Measurements from ENCODE around the gene ANO10.

Gene ANO10

DNA sequence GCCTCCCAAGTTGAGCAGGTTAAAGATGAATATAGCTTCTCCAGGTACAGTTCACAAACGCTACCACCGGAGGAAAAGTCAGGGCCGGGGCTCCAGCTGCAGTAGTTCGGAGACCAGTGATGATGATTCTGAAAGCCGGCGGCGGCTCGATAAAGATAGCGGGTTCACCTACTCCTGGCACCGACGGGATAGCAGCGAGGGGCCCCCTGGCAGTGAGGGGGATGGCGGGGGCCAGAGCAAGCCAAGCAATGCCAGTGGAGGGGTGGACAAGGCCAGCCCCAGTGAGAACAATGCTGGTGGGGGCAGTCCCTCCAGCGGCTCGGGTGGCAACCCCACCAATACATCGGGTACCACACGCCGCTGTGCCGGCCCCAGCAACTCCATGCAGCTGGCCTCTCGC lies 274.0 kb downstream of the ANO10 start:
- Histone ChIP-seq H3K4me1 (ENCODE audit: control insufficient read depth, insufficient read depth, low read length, poor library complexity, severe bottlenecking) (no peaks in the 10 kb centered on the region), H3K9me3 (ENCODE audit: control insufficient read depth, low read length) (peaks cover 5% of the 10 kb centered on the region), H3K4me3 (ENCODE audit: extremely low read depth, insufficient read depth, low read length, poor library complexity, severe bottlenecking) (no peak overlapping the region), H3K27ac (ENCODE audit: low read depth, low read length, severe bottlenecking) (no peak overlapping the region), H3K36me3 (ENCODE audit: control insufficient read depth, insufficient read depth, low read length) (peaks cover 64% of the 10 kb centered on the region)
- 95 to 97% methylated on average over 20 of the region's 20 CpGs for WGBS, 2 experiments (ENCODE audit: insufficient coverage in 2 of 2)

DNA sequence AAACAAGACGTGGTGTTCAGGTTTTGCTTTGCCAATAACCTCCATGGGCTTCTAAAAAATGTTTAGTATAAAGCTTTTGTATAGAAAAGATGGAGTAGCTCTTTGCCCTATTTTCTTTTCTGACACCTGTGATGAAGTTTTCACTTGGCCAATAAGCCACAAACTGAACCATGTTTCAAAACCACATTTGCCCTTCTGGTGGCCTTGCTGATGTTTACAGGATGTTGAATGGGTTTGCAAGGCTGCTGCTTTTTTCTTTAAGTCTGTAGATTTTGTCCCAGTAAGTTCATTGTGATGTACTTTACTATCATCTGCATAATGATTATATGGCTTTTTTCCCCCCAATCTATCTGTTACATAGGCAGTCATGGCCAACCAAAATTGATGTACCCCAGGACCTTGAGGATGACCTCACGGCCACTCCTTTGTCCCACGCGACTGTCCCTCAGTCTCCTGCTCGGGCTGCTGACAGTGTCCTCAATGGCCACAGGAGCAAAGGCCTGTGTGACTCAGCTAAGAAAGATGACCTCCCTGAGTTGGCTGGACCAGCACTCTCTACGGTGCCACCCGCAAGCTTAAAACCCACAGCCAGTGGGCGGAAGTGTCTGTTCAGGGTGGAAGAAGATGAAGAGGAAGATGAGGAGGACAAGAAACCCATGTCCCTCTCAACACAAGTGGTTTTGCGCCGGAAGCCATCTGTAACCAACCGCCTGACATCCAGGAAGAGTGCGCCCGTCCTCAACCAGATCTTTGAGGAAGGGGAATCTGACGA lies 274.6 kb downstream of the ANO10 start:
- Histone ChIP-seq H3K36me3 (ENCODE audit: control insufficient read depth, insufficient read depth, low read length) (peaks cover 70% of the 10 kb centered on the region), H3K4me3 (ENCODE audit: extremely low read depth, insufficient read depth, low read length, poor library complexity, severe bottlenecking) (no peak overlapping the region), H3K4me1 (ENCODE audit: control insufficient read depth, insufficient read depth, low read length, poor library complexity, severe bottlenecking) (no peaks in the 10 kb centered on the region), H3K9me3 (ENCODE audit: control insufficient read depth, low read length) (no peaks in the 10 kb centered on the region), H3K27ac (ENCODE audit: low read depth, low read length, severe bottlenecking) (no peak overlapping the region)
- 98% methylated on average over 7 to 10 of the region's 14 CpGs for WGBS, 2 experiments (ENCODE audit: insufficient coverage in 2 of 2)

DNA sequence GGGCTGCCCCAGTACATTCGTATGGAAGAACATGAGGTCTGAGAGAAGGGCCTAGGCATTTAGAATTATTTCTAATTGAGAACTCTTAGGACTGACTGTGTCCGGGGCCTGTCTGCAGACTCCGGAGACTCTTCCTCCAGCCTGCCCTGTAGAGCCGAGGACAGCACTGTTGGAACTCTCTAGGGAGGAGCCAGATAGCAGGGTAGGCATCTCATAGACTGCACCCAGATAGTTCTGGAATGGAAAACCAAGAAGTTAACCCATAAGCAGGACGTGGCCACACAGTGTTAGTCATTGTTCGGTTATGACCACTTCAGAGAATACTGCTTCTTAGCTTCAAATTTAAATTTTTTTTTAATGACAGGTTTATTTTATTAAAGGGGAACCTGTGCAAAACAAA lies 275.9 kb downstream of the ANO10 start:
- Histone ChIP-seq H3K27ac (ENCODE audit: low read depth, low read length, severe bottlenecking) (no peak overlapping the region), H3K4me1 (ENCODE audit: control insufficient read depth, insufficient read depth, low read length, poor library complexity, severe bottlenecking) (no peaks in the 10 kb centered on the region), H3K36me3 (ENCODE audit: control insufficient read depth, insufficient read depth, low read length) (peaks cover 77% of the 10 kb centered on the region), H3K9me3 (ENCODE audit: control insufficient read depth, low read length) (no peaks in the 10 kb centered on the region), H3K4me3 (ENCODE audit: extremely low read depth, insufficient read depth, low read length, poor library complexity, severe bottlenecking) (no peak overlapping the region)
- 88 to 92% methylated on average over 6 of the region's 6 CpGs for WGBS, 2 experiments (ENCODE audit: insufficient coverage in 2 of 2)

DNA sequence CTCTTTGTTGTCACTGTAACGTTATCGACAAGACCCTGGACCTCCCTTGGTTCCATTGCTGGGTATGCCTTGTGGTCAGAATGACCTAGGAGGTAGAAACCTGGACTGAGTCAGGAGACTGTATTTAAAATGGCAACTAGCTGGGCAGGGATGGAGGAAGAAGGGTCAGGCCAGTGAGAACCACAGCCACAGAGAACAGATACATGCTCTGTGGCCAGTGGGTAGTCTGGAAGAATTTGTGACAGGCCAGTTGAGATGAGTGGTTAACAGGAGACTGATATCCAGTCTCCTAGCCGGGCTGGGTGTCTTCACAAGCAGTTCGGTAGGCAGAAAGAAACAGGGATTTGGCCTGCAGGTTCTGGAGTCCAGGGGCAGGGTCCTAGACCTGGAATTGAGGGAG lies 276.6 kb downstream of the ANO10 start:
- Histone ChIP-seq H3K36me3 (ENCODE audit: control insufficient read depth, insufficient read depth, low read length) (peaks cover 81% of the 10 kb centered on the region), H3K27ac (ENCODE audit: low read depth, low read length, severe bottlenecking) (no peak overlapping the region), H3K9me3 (ENCODE audit: control insufficient read depth, low read length) (no peaks in the 10 kb centered on the region), H3K4me3 (ENCODE audit: extremely low read depth, insufficient read depth, low read length, poor library complexity, severe bottlenecking) (no peak overlapping the region), H3K4me1 (ENCODE audit: control insufficient read depth, insufficient read depth, low read length, poor library complexity, severe bottlenecking) (no peaks in the 10 kb centered on the region)
- 81 to 91% methylated on average over 4 of the region's 4 CpGs for WGBS, 2 experiments (ENCODE audit: insufficient coverage in 2 of 2)

DNA sequence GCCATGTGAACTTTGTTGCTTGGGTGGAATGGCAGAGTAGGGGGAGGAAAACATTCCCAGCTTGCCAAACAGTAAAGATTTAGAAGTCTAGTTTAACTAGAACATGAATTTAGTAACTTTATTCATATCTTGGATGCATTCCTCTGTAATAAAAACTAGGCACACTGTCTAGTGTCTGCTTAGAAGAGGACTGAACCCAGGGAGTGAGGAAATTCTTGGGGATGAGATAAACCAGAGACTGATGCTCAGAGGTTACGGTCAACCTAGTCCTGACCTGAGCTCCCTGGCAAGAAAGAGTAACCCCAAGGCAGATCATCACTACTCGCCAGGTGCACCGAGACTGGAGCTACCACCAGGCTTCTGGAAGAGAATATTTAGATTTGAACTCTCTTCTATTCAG lies 277.3 kb downstream of the ANO10 start:
- Histone ChIP-seq H3K4me1 (ENCODE audit: control insufficient read depth, insufficient read depth, low read length, poor library complexity, severe bottlenecking) (no peaks in the 10 kb centered on the region), H3K9me3 (ENCODE audit: control insufficient read depth, low read length) (no peaks in the 10 kb centered on the region), H3K36me3 (ENCODE audit: control insufficient read depth, insufficient read depth, low read length) (peaks cover 83% of the 10 kb centered on the region), H3K27ac (ENCODE audit: low read depth, low read length, severe bottlenecking) (no peak overlapping the region), H3K4me3 (ENCODE audit: extremely low read depth, insufficient read depth, low read length, poor library complexity, severe bottlenecking) (no peak overlapping the region)
- 91 to 100% methylated on average over 1 of the region's 3 CpGs for WGBS, 2 experiments (ENCODE audit: insufficient coverage in 2 of 2)

DNA sequence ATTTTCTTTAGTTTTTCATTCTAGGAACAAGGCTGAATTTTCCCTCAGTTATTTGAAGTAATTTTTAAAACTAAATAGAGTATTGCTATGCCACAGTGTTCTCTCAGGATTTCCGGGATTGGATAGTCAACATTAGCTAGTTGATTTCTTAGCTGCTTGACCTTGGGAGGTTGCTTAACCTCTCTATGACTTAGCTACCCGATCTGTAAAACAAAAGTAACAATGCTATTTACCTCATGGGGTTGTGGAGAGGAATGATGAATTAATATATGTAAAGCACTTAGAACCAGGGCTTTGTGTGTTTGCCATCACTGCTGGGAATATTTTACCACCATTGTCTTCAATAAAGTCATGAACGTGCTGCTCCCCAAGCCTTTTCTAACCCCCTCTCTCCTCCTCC lies 278.0 kb downstream of the ANO10 start:
- no peaks in the 10 kb centered on the region for H3K4me1 ChIP-seq (ENCODE audit: control insufficient read depth, insufficient read depth, low read length, poor library complexity, severe bottlenecking)
- H3K4me3 ChIP-seq (ENCODE audit: extremely low read depth, insufficient read depth, low read length, poor library complexity, severe bottlenecking) = no peak overlapping the region
- H3K27ac ChIP-seq (ENCODE audit: low read depth, low read length, severe bottlenecking) = no peak overlapping the region
- no peaks in the 10 kb centered on the region for H3K9me3 ChIP-seq (ENCODE audit: control insufficient read depth, low read length)
- WGBS, 2 experiments (ENCODE audit: insufficient coverage in 2 of 2) = 87 to 91% methylated on average over 1 to 3 of the region's 3 CpGs
- H3K36me3 ChIP-seq (ENCODE audit: control insufficient read depth, insufficient read depth, low read length) = peaks cover 83% of the 10 kb centered on the region

DNA sequence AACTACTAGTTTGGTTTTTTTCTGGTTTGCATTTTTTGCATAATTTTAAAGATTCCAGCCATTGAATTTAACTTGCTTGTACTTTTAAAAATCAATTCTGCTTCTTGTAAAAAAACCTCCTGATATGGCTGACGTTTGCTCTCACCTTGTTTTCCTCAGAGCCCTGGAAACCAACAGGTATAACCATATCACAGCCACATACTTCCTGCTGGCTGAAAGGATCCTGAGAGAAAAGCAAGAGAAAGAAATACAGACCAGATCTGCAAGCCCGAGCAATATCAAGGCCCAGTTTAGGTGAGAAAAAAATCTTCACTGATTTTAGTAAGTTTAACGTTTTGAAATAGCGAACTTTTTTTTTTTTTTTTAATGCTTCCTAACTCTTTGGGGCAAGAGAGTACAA lies 278.6 kb downstream of the ANO10 start:
- WGBS, 2 experiments (ENCODE audit: insufficient coverage in 2 of 2) = 92 to 95% methylated on average over 3 to 4 of the region's 4 CpGs
- Histone ChIP-seq H3K27ac (ENCODE audit: low read depth, low read length, severe bottlenecking) (no peak overlapping the region), H3K36me3 (ENCODE audit: control insufficient read depth, insufficient read depth, low read length) (peaks cover 79% of the 10 kb centered on the region), H3K4me3 (ENCODE audit: extremely low read depth, insufficient read depth, low read length, poor library complexity, severe bottlenecking) (no peak overlapping the region), H3K9me3 (ENCODE audit: control insufficient read depth, low read length) (peaks cover 3% of the 10 kb centered on the region), H3K4me1 (ENCODE audit: control insufficient read depth, insufficient read depth, low read length, poor library complexity, severe bottlenecking) (no peaks in the 10 kb centered on the region)

DNA sequence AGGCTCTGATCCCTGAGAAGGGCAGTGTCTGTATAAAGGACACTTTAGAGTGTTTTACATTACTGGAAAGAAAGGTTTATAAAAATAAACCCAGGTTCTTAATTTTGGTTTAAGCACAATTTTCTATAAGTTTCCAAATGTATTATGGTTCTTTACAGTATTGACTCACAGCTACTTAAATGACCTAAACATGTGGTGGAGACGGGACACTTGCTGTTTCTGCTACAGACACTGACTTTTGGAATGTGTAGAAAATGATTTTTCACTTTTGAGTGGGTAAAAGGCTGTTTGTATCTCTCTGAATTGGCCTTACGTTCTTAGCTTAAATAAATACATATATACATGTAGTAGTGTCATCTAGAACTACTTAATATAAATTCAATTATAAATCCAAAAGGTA lies 280.0 kb downstream of the ANO10 start:
- WGBS, 2 experiments (ENCODE audit: insufficient coverage in 2 of 2) = no CpG with 5 or more reads among the region's 2 CpGs
- H3K36me3 ChIP-seq (ENCODE audit: control insufficient read depth, insufficient read depth, low read length) = peaks cover 79% of the 10 kb centered on the region
- no peak overlapping the region for H3K4me3 ChIP-seq (ENCODE audit: extremely low read depth, insufficient read depth, low read length, poor library complexity, severe bottlenecking)
- no peaks in the 10 kb centered on the region for H3K4me1 ChIP-seq (ENCODE audit: control insufficient read depth, insufficient read depth, low read length, poor library complexity, severe bottlenecking)
- peaks cover 15% of the 10 kb centered on the region for H3K9me3 ChIP-seq (ENCODE audit: control insufficient read depth, low read length)
- no peak overlapping the region for H3K27ac ChIP-seq (ENCODE audit: low read depth, low read length, severe bottlenecking)

DNA sequence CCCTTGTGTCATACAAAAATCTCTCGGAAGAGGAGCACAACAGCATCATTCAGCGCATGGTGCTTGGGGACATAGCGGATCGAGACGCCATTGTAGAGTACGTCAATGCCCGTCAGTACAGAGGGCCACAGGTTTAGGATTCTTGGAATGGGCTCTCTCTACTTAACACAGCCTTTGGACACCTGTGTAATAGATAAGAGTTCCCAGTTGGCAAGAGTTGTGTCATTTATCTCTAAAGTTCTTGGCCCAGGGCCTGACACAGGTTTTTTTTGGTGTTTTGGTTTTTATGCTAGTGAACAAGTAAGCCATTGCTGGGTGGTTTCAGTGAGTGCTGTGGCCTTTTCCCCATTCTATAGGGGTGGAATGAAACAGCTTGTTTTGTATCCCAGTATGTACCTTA lies 281.4 kb downstream of the ANO10 start:
- peaks cover 78% of the 10 kb centered on the region for H3K36me3 ChIP-seq (ENCODE audit: control insufficient read depth, insufficient read depth, low read length)
- H3K4me3 ChIP-seq (ENCODE audit: extremely low read depth, insufficient read depth, low read length, poor library complexity, severe bottlenecking) = no peak overlapping the region
- peaks cover 23% of the 10 kb centered on the region for H3K9me3 ChIP-seq (ENCODE audit: control insufficient read depth, low read length)
- 95 to 100% methylated on average over 7 of the region's 7 CpGs for WGBS, 2 experiments (ENCODE audit: insufficient coverage in 2 of 2)
- no peak overlapping the region for H3K27ac ChIP-seq (ENCODE audit: low read depth, low read length, severe bottlenecking)
- no peaks in the 10 kb centered on the region for H3K4me1 ChIP-seq (ENCODE audit: control insufficient read depth, insufficient read depth, low read length, poor library complexity, severe bottlenecking)

DNA sequence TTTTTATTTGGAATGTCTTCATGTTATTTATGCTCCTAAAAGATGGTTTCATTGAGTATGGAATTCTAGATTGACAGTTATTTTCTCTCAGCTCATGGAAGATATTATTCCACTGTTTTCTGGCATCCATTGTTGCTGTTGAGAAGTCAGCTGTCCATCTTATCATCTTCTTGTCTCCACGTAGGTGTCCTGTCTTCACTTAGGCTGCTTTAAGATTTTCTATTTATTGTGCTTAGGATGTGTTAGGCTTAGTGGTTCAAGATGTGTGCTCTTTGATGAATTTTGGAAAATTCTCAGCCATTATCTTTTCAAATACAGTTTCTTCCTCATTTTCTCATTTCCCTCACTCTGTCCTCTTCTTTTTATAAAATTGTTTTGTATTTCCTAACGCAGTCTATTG lies 283.5 kb downstream of the ANO10 start:
- Histone ChIP-seq H3K36me3 (ENCODE audit: control insufficient read depth, insufficient read depth, low read length) (peaks cover 82% of the 10 kb centered on the region), H3K9me3 (ENCODE audit: control insufficient read depth, low read length) (peaks cover 25% of the 10 kb centered on the region), H3K4me1 (ENCODE audit: control insufficient read depth, insufficient read depth, low read length, poor library complexity, severe bottlenecking) (no peaks in the 10 kb centered on the region), H3K27ac (ENCODE audit: low read depth, low read length, severe bottlenecking) (no peak overlapping the region), H3K4me3 (ENCODE audit: extremely low read depth, insufficient read depth, low read length, poor library complexity, severe bottlenecking) (no peak overlapping the region)
- WGBS, 2 experiments (ENCODE audit: insufficient coverage in 2 of 2) = no CpG with 5 or more reads among the region's 2 CpGs

DNA sequence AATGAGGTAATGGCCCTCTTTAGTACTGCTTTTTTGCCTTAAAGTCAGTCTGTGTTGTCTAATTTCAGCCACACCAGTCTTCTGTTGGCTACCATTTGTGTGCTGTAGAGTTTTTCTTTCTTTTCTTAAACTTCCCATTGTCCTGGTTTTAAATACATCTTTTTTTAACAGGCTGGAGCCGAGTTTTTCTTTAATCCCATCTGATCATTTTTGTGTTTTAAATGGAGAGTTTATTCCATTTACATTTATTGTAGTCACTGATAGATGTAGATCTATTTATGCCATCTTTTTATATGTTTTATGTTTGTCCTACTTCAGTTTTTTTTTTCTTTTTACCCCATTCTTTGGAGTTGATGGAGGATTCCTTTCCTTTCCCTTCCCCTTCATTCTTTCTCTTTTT lies 286.0 kb downstream of the ANO10 start:
- Histone ChIP-seq H3K36me3 (ENCODE audit: control insufficient read depth, insufficient read depth, low read length) (peaks cover 73% of the 10 kb centered on the region), H3K9me3 (ENCODE audit: control insufficient read depth, low read length) (peaks cover 25% of the 10 kb centered on the region), H3K4me1 (ENCODE audit: control insufficient read depth, insufficient read depth, low read length, poor library complexity, severe bottlenecking) (no peaks in the 10 kb centered on the region), H3K27ac (ENCODE audit: low read depth, low read length, severe bottlenecking) (no peak overlapping the region), H3K4me3 (ENCODE audit: extremely low read depth, insufficient read depth, low read length, poor library complexity, severe bottlenecking) (no peak overlapping the region)
- no CpG with 5 or more reads among the region's 1 CpG for WGBS, 2 experiments (ENCODE audit: insufficient coverage in 2 of 2)

All from mesodermal cell (in vitro differentiated cells).